Epidermal melanocyte (primary cell): ENCODE data around the gene MYD88.

Experiments used
- DNase-seq: peaks from one replicate; pipeline ENCODE4 v3.0.0; 2011; ENCODE audit warnings: low spot score; ENCODE audit not compliant: insufficient read length

Gene MYD88

GRCh38 chr3:38163841-38164642 is 25.6 kb downstream of the MYD88 start:
- no peak for DNase-seq

- DNase-seq: no peak
Observed at GRCh38 chr3:38164643-38164951, 26.1 kb downstream of the MYD88 start.

GRCh38 chr3:38164952-38165721 is 26.7 kb downstream of the MYD88 start, which contains the start of gene OXSR1:
Gene OXSR1, plus strand, starts transcription at chr3:38165537. Its CDS starts 340 bp downstream, at chr3:38165877.
- peak; percentile 95 for DNase-seq

- DNase-seq: no peak
Observed at GRCh38 chr3:38165722-38166387, 27.4 kb downstream of the MYD88 start.

- DNase-seq: no peak
Observed at GRCh38 chr3:38167591-38167990, 29.1 kb downstream of the MYD88 start.

GRCh38 chr3:38168151-38169026 is 29.9 kb downstream of the MYD88 start:
- DNase-seq: no peak

- no peak for DNase-seq
Observed at GRCh38 chr3:38169027-38169317, 30.5 kb downstream of the MYD88 start.

GRCh38 chr3:38170722-38171121 is 32.3 kb downstream of the MYD88 start:
- DNase-seq: no peak

- DNase-seq: no peak
Observed at GRCh38 chr3:38171622-38172021, 33.2 kb downstream of the MYD88 start.

- no peak for DNase-seq
Observed at GRCh38 chr3:38173834-38174418, 35.5 kb downstream of the MYD88 start.

GRCh38 chr3:38177181-38177580 is 38.7 kb downstream of the MYD88 start:
- no peak for DNase-seq

- DNase-seq: no peak
Observed at GRCh38 chr3:38186781-38187180, 48.3 kb downstream of the MYD88 start.

GRCh38 chr3:38190481-38190881 is 52.0 kb downstream of the MYD88 start:
- no peak for DNase-seq
